ENCODE data around the gene TMEM184A. TPM values are rescaled to one million over a fixed set of nuclear protein-coding genes. Genes with fewer than 3 reads are reported as not detected.
A peak's percentile ranks its signal among the peaks of the same experiment; 100 is the strongest.

The TMEM184A gene
- total and polyA plus RNA-seq, 2 of the 4 experiments (the other 2 are of a cell fraction): 0.36 to 1.9 TPM

DNA sequence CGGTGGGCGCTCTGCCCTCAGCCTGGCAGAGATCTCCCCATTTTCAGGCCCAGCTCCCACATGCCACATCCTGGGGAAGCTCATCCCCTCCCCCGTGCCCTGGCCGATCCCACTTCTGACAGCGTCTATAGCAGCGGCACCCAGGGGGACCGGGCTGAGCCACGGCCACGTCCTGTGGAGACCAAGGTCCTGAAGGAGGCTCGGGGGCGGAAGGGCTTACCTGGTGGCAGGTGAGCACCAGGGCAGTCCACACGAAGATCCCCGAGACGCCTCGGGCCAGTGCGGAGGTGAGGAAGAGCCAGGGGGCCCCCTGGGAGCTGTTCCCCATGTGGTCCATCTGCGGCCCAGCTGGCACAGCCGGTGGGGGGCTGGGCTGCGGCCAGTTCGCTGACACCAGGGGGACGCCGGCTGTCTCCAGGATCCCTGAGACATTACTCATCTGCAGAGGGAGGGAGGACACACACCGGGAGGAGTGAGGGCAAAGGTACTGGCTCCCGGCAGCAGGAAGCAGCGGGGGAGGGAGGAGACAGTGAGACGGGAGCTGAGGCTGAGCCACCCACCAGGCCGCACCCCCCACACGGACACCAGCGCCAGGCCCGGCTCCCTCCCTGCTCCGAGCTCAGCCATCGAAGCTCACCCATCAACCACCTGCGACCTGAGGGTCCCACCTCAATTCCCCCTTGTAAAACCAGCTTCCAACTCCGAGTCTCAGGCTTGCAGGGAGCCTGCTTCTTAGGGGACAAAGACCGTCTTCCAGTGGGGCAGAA, 776 bp downstream of the TMEM184A start:
- H3K4me1 ChIP-seq (ENCODE audit: control insufficient read depth, insufficient read depth, low read length): peaks cover 14% of the 10 kb centered on the region
- ATAC-seq (ENCODE audit: low read depth) (peak; percentile 83), DNase-seq (peak; percentile 89)
- H3K23ac ChIP-seq (ENCODE audit: low read depth, low read length): peak overlapping the region; percentile 75
- peak overlapping the region; percentile 90; the same call in 2 of the 3 replicates for H2BK15ac ChIP-seq (ENCODE audit: low read depth, low read length)
- WGBS, 2 experiments (ENCODE audit: extremely low coverage in 2 of 2, insufficient read length in 1 of 2): 18% methylated on average over 9 of the region's 35 CpGs; no CpG with 5 or more reads in 1 of the 2 experiments
- peak overlapping the region; percentile 93 for H4K91ac ChIP-seq (ENCODE audit: insufficient read depth, low read depth, low read length)
- peak overlapping the region; percentile 94 for H2AFZ ChIP-seq (replicated peaks; ENCODE audit: low read length, poor library complexity)
- H3K18ac ChIP-seq (ENCODE audit: low read depth, low read length): peak overlapping the region; percentile 70
- H2BK20ac ChIP-seq (ENCODE audit: low read depth, low read length): peak overlapping the region; percentile 82
- peak overlapping the region; percentile 85 to 93 for H4K8ac ChIP-seq (ENCODE audit: low read depth in 2 of 2, low read length in 2 of 2)
- dilution Hi-C loops (cut with HindIII; ENCODE audit: low sequenced_read_pairs, unreplicated experiment) (no loop called here), intact Hi-C loops (cut with micrococcal nuclease) (no loop called here), in situ Hi-C loops (cut with MboI; ENCODE audit: low sequenced_read_pairs) (no loop called here)
- peak overlapping the region; percentile 82 for H2BK5ac ChIP-seq (ENCODE audit: low read depth, low read length, poor library complexity, severe bottlenecking)
- peak overlapping the region; percentile 88 for H4K5ac ChIP-seq (ENCODE audit: low read depth, low read length)
- H3K27me3 ChIP-seq (ENCODE audit: control insufficient read depth, insufficient read depth, low read length): no peaks in the 10 kb centered on the region
- H2AK5ac ChIP-seq (ENCODE audit: low read depth, low read length): peak overlapping the region; percentile 96
- peak overlapping the region; percentile 96 for H3K14ac ChIP-seq (replicated peaks; ENCODE audit: low read depth, low read length)
- H3K9me3 ChIP-seq (ENCODE audit: control insufficient read depth, insufficient read depth, low read length): no peaks in the 10 kb centered on the region
- peak overlapping the region; percentile 33; the same call in 1 of the 2 replicates for H3K56ac ChIP-seq (ENCODE audit: extremely low read depth, insufficient read depth, low read length)
- H3K27ac ChIP-seq (ENCODE audit: insufficient read depth, low read length): peak overlapping the region; percentile 36
- H3K4me2 ChIP-seq (ENCODE audit: low read depth, low read length): peak overlapping the region; percentile 56
- H4K20me1 ChIP-seq (ENCODE audit: insufficient read depth, low read length): no peaks in the 10 kb centered on the region
- H3K79me1 ChIP-seq (ENCODE audit: low read depth in 1 of 2, low read length in 2 of 2): peaks cover 0 to 14% of the 10 kb centered on the region in 2 experiments; a peak in 1 of 4 replicates
- H3K36me3 ChIP-seq (ENCODE audit: control insufficient read depth, insufficient read depth, low read length): no peaks in the 10 kb centered on the region
- POLR2A ChIA-PET (ENCODE audit: unreplicated experiment): interaction anchor here (0.5 kb wide), 1 partner anchor 42 kb away, joined by 4 read pairs; no protein-coding TSS in a partner anchor
- peak overlapping the region; percentile 99 for H2AK9ac ChIP-seq (replicated peaks; ENCODE audit: low read depth, low read length, poor library complexity)
- CTCF ChIA-PET: no interaction called here
- peak overlapping the region; percentile 96 for H2BK120ac ChIP-seq (ENCODE audit: low read depth, low read length)
- BruUV-seq (replicated peaks): no TSS peak
- peaks cover 11% of the 10 kb centered on the region for H3K9me1 ChIP-seq (ENCODE audit: insufficient read depth, low read length)
- H3K9ac ChIP-seq (ENCODE audit: low read depth, low read length): peak overlapping the region; percentile 34; the same call in 1 of the 2 replicates
- H3K4ac ChIP-seq (ENCODE audit: low read depth, low read length): peak overlapping the region; percentile 96
- no peak overlapping the region for H3K4me3 ChIP-seq (ENCODE audit: insufficient read depth, low read depth, low read length)
- TF ChIP-seq, protein P1, sequence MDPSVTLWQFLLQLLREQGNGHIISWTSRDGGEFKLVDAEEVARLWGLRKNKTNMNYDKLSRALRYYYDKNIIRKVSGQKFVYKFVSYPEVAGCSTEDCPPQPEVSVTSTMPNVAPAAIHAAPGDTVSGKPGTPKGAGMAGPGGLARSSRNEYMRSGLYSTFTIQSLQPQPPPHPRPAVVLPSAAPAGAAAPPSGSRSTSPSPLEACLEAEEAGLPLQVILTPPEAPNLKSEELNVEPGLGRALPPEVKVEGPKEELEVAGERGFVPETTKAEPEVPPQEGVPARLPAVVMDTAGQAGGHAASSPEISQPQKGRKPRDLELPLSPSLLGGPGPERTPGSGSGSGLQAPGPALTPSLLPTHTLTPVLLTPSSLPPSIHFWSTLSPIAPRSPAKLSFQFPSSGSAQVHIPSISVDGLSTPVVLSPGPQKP (IDR thresholded peaks at IDR 0.05; ENCODE audit: borderline replicate concordance, low read depth, low read length): no peak
- TF ChIP-seq MAZ (IDR thresholded peaks at IDR 0.05; ENCODE audit: borderline replicate concordance, low read depth, low read length): peak; percentile 91
- TF ChIP-seq MXI1 (IDR thresholded peaks at IDR 0.05; ENCODE audit: borderline replicate concordance, low read depth, low read length): no peak
- TF ChIP-seq POLR2A (IDR thresholded peaks at IDR 0.05; ENCODE audit: low read depth, low read length): peak; percentile 50; the same call in 1 of the 2 replicates
- TF ChIP-seq CHD1 (IDR thresholded peaks at IDR 0.05; ENCODE audit: low read depth, low read length): no peak
- peak; percentile 3; the same call in 1 of the 2 replicates for TF ChIP-seq CTCF (conservative IDR thresholded peaks at IDR 0.05; ENCODE audit: low read depth, low read length)
- TF ChIP-seq MAFK (IDR thresholded peaks at IDR 0.05; ENCODE audit: low read depth, low read length): no peak
- peak; percentile 59 for TF ChIP-seq FOS (IDR thresholded peaks at IDR 0.05; ENCODE audit: low read depth, low read length)
- peak; percentile 34 for TF ChIP-seq RCOR1 (IDR thresholded peaks at IDR 0.05; ENCODE audit: insufficient replicate concordance, low read length)
- TF ChIP-seq NFE2L2 (IDR thresholded peaks at IDR 0.05; ENCODE audit: low read depth, low read length): no peak
- no peak for TF ChIP-seq USF2 (IDR thresholded peaks at IDR 0.05; ENCODE audit: low read depth, low read length)
- no peak for TF ChIP-seq CEBPB (IDR thresholded peaks at IDR 0.05; ENCODE audit: low read depth, low read length)
- TF ChIP-seq RFX5 (IDR thresholded peaks at IDR 0.05; ENCODE audit: low read depth, low read length): no peak
- peak; percentile 10; the same call in 1 of the 2 replicates for TF ChIP-seq RAD21 (IDR thresholded peaks at IDR 0.05; ENCODE audit: low read length)
